Glomerular visceral epithelial cell (primary cell): Measurements from ENCODE around the gene TAGLN3.

Experiments used
- DNase-seq: peaks from one replicate; pipeline ENCODE4 v3.0.0-alpha.2; 2016; ENCODE audit errors: extremely low spot score

The TAGLN3 gene

DNA sequence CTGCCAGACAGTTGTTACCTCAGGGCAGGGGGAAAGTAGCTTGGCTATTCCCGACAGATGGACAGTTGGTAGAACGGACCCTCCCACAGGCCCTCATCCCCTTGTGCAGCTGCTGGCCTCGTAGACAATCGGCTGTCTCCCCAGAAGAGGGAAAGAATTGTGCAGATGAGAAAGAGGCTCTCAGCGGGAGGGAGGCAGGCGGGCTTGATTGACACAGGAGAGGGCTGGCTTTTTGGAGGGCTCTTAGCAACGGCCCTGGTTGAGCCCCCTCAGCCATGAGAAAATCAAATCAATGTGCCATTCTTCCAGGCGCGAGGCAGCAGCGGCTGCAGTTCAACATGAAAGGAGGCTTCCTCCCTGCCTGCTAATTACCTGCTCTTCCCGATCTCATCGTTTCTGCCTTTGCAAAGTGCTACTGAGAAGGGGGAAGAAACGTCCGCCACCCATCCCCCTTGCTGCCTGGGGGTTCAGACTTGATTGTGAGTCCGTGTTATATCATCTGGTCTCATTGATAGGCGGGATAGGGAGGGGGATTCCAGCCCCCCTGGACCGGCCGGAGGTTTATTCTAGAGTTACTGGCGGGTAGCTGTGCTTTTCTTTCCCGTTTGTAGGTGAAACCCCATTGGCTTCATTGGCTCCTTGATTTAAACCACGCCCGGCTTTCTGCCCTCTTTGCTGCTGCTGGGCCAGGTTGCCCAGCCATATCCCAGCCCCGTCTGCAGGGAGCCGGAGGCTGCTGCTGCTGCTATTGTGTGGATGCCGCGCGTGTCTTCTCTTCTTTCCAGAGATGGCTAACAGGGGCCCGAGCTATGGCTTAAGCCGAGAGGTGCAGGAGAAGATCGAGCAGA lies at the start of gene TAGLN3:
TAGLN3 (plus strand) TSS at position 287 of the 848 bp plus-strand sequence; CDS start at position 788, 501 bp downstream.
- DNase-seq = peak; percentile 63

- no peak for DNase-seq
Observed at GRCh38 chr3:111949712-111950111, 49.0 kb upstream of the TAGLN3 start.

DNA sequence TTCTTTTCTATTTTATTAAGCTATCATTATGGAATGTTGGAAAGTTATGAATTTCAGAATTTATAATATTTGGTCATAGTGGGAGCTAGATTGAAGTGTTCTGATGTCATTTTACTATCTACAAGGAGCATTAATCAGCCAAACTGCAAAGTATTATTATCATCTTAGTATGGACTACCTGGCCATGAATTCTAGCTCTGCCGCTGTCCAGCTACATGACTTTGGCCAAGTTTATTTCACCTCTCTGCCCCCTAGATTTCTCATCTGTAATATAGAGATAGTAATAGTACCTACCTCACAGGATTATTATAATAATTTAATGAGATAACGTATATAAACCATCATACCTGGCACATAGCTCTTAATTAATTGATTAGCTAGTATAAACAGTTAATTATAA lies 47.7 kb upstream of the TAGLN3 start:
- DNase-seq = no peak

- no peak for DNase-seq
Observed at GRCh38 chr3:111952086-111952485, 46.6 kb upstream of the TAGLN3 start.

GRCh38 chr3:111952866-111953450 lies 45.8 kb upstream of the TAGLN3 start:
- DNase-seq = no peak

DNA sequence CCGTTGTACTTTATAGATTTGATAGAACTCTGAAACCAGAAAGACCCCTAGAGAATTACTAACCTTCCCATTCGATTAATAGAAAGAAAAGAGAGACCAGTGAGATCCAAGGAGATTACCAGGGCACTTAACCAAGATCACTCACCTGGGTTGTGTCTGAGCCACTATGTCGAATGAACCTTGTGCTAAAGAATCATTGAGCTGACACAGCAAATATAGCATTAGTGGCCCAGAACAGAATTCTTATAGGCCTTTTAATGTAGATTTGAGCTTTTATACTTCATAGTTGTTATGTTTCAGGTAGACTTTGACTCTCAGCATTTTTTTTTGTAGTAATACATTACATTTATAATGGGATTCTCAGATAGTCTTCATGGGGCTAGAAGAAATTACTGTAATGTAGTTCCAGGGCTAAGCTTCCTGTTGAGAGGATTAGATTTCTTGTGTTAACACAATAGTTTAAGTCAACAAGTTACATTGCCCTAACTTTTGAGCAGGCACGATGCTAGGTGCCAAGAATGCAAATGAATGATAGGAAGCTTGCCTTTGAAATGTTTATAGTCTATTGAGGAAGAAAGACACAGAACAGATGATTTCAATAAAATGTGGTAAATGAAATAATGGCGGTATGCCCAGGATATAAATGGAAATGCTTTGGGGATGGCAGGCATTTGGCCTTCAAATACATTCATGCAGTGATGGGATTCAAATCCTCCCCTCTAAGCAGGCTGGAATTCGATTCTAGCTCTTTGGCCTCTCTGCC lies 44.3 kb upstream of the TAGLN3 start:
- no peak for DNase-seq

GRCh38 chr3:111955876-111956275 lies 42.8 kb upstream of the TAGLN3 start:
- no peak for DNase-seq

DNA sequence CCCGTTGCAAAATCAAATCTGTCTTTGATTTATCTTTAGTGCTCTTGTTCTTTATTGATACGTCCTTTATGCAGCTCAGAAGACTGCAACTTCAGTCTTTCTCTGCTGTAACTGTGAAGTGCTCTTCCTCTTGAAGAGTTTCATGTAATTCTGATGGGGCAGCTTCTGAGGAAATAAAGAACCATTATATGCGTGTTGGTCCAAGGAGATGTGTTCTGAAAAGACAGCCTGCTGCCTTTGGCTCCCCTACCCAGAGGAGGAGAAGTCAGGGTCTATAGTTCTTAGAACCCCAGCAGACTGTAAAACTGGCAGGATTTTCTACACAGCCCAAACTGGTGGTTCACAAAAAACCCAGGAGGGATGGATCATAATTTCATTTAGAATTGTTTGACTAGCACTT lies 42.3 kb upstream of the TAGLN3 start:
- DNase-seq = no peak

- DNase-seq = no peak
Observed at GRCh38 chr3:111956995-111957734, 41.6 kb upstream of the TAGLN3 start.

GRCh38 chr3:111961461-111962164 lies 37.1 kb upstream of the TAGLN3 start:
- DNase-seq = no peak

DNA sequence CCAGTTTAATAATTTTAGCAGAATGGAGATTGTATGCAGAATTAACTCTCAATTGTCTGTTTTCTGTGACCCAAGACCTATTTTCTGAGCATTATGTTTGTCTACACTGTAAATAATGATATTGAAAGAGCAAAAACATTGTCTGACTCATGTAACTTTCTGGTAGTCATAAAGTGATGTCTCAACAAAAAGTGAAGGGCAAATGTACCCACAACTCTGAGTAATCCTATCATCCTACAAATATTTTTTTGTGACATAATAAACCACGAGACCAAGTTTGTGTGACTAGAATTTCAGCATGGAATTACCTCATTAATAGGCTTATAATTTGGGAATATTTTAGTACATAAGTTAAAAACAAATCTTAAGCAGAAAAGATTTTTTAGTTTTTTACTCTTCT lies 35.3 kb upstream of the TAGLN3 start:
- DNase-seq = peak; percentile 39

DNA sequence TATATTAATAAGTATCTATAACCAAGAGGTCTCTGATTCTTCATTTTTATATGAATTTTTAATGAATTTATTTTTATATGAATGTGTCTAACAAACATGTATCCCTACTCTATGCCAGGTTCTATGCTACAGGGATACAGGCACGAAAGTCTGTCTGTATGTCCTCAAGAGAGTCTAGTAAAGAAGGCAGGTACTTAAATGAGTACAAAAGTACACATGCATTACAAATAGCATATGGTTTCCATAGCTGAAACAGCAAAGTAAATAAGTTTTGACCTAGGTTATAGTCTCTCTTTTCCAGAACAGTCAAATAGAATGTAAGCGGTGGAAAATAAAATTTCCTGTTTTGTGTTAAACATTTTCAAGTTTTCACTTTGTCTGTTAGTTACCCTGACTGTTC lies 33.2 kb upstream of the TAGLN3 start:
- no peak for DNase-seq

DNA sequence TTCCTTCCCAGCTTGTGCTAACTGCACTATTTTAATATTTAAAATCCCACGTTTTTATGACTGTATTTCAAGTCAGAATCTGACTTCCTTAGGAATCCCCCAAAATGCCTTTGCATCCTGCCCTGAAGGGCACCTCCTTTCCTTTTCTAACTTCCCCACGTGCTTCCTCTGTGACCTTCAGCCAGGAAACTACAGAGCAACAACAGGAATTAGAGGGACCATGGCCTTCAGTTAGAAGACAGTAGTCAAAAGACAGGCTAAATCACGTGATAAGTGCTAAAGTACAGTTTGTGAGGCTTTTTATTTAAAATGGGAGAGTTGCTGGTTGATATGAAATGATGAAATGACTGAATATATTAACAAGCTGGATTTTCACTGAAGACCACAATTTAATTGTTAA lies 31.7 kb upstream of the TAGLN3 start:
- no peak for DNase-seq

GRCh38 chr3:111967651-111968274 lies 31.0 kb upstream of the TAGLN3 start:
- peak; percentile 84 for DNase-seq

DNA sequence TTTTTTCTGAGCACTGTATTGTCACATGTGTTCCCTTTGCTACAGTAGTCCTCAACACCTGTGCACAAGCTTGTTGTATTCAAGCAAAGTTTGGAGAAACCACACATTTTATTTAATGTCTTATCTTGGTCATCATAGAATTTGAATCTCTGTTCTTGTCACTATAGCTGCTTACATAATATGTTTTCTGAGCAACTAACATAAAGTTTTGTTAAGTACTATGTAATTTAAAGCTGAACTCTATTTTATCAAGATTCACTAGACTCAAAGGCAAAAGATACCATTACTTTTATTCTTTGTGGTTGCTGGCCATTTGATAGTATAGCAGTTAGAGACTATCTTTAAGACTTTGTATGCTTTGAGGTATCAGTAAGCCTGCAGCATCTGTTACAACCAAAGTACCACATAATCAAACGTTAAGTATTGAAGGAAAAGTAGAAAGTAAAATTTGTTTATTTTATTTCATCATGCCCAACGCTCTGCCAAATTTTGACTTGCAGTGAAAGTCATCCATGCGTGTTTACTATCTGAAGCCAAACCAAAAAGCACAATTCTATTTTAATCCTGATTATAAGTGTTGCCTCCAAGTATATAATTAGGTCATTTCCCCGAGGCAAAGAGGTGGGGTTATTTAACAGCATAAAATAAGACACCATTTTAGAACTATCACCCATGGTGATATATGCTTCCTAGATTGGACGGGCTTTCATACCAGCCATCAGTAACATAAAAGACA lies 30.2 kb upstream of the TAGLN3 start:
- DNase-seq = no peak

GRCh38 chr3:111970376-111970775 lies 28.3 kb upstream of the TAGLN3 start:
- no peak for DNase-seq

DNA sequence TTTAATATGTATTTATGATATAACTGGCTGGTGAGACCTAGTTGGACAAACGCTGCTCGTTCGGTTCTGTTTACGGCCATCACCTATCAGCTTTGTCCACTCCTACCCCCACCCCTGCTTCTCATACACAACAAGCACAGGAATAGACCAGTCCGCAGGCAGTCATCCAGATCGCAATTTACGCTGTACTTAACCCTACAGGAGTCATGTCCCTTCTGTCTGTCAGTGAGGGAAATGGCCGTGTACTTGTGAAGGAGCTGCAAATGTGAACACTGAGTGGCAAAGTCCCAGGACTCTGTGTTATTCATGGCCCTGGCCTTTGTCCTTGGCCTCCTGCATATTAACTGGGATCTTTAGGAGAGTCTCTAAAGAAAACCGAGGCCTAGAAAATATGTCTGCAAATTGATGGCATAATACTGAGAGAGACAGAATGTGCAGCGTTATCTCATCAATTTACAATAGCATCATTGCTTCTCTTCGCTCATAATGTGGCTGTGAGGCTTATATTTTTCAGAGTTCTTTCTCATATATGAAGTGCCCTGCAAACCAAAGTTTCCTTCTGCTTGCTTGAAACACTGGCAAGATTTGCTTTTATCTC lies 27.1 kb upstream of the TAGLN3 start:
- DNase-seq = no peak

- no peak for DNase-seq
Observed at GRCh38 chr3:111972891-111973290, 25.8 kb upstream of the TAGLN3 start.

DNA sequence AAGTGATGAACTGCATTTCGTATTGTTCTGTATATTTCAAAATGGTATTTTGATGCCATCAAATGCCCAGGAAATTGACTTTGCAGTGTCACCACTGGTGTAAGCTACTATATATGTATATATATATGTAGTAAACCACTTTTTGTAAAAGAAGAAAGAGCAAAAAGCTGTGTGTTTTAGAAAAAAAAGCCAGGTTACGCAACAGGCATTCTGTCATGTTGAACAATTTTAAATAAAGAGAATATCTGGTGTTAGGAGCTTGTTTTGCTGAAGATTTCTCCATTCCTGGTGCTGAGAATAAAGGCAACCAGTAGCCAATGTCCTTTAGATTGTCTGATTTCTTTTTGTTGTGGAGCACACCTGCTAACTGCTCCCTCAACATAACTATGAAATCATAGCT lies 23.6 kb upstream of the TAGLN3 start:
- DNase-seq = no peak

DNA sequence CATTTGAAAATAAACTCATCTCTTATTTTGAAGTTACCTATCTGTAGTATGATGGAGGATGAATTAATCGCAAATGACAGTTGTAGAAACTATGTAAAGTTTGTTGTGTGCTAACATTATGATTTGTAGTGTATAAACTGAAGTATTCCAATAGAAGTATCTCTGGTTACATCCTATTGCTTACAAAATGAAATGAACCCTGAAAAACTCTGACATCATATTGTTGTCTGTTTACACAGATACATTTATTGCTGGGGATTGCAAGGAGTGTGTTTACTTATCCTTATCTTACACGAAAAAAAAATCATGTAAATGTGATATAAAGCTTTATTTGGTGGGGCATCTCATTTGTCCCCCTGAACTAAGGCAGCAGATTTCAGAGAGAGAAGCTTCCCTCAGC lies 22.5 kb upstream of the TAGLN3 start:
- DNase-seq = no peak
